Left lung (tissue), 10 donors: Measurements from ENCODE around the gene CLIP4. TPM values are rescaled to one million over a fixed set of nuclear protein-coding genes. Genes with fewer than 3 reads are reported as not detected.
"Not testable (repeated sequence)": the region's sequence is repeated elsewhere in the genome, so short reads cannot be mapped to it uniquely, and the experiment has no call there.

ENCODE experiments used
- ATAC-seq: fragments of 200-7000 bp; cut with Tn5 transposase; one replicate; pipeline ENCODE4 v1.9.1; 2020; ENCODE audit warnings: moderate library complexity
- DNase-seq, 4 donors: peaks; one replicate each; pipeline ENCODE4 v3.0.0-alpha.2; 2013 to 2020
- H3K27ac ChIP-seq, 2 donors: fragments of 200-600 bp; sonication (generic) in 1 of 2; one replicate each; pipeline versions ENCODE4 v1.5.0 to v1.8.0; 2020 to 2021
- H3K27me3 ChIP-seq, 2 donors: fragments of 200-600 bp; sonication (generic) in 1 of 2; one replicate each; pipeline versions ENCODE4 v1.5.0 to v1.8.0; 2020 to 2021
- H3K36me3 ChIP-seq, 2 donors: fragments of 200-600 bp; sonication (generic) in 1 of 2; one replicate each; pipeline versions ENCODE4 v1.5.0 to v1.8.0; 2020 to 2021
- H3K4me1 ChIP-seq, 2 donors: fragments of 200-600 bp; one replicate each; pipeline ENCODE4 v1.8.0; 2021
- H3K4me3 ChIP-seq, 2 donors: fragments of 200-600 bp; sonication (generic) in 1 of 2; one replicate each; pipeline versions ENCODE4 v1.5.0 to v1.8.0; 2020 to 2021; ENCODE audit warnings: mild to moderate bottlenecking in 1 of 2
- H3K9me3 ChIP-seq, 2 donors: fragments of 200-600 bp; sonication (generic) in 1 of 2; one replicate each; pipeline versions ENCODE4 v1.5.0 to v1.8.0; 2020 to 2021
- intact Hi-C, 2 donors: fragments of 100-400 bp; cut with DNase I; formaldehyde crosslinking; loops; one replicate each; pipeline versions ENCODE4 v1.11.2 to v1.14.2; 2022
- polyA plus RNA-seq, 6 donors: library from polyadenylated mRNA; unstranded; fragments of 120-200 nt; gene quantifications; one replicate each; pipeline ENCODE4 v1.2.1, GENCODE V29; 2013; ENCODE audit not compliant: insufficient read length in 6 of 6
- total RNA-seq, 2 donors: library from RNA; stranded (reverse); fragmentation: NEBNext Ultra II Directional; extraction: Animal tissue kit (Norgen Biotek cat#: 25700); gene quantifications; one replicate each; pipeline ENCODE4 v1.2.1, GENCODE V29; 2021
- TF ChIP-seq, protein P1 (sequence below), 2 donors: fragments of 200-600 bp; sonication (generic) in 1 of 2; IDR thresholded peaks; one replicate each; pipeline versions ENCODE4 v1.5.0 to v1.8.0; 2021; ENCODE audit warnings: antibody characterized with exemption in 2 of 2
- donor health status: DM: no; HTN: yes; CAD: no.
- donor health status: DM: no; HTN: no; CAD: no.

CLIP4 gene
- total and polyA plus RNA-seq, 8 donors: 9.5 to 49.2 (median 12.5) TPM

DNA sequence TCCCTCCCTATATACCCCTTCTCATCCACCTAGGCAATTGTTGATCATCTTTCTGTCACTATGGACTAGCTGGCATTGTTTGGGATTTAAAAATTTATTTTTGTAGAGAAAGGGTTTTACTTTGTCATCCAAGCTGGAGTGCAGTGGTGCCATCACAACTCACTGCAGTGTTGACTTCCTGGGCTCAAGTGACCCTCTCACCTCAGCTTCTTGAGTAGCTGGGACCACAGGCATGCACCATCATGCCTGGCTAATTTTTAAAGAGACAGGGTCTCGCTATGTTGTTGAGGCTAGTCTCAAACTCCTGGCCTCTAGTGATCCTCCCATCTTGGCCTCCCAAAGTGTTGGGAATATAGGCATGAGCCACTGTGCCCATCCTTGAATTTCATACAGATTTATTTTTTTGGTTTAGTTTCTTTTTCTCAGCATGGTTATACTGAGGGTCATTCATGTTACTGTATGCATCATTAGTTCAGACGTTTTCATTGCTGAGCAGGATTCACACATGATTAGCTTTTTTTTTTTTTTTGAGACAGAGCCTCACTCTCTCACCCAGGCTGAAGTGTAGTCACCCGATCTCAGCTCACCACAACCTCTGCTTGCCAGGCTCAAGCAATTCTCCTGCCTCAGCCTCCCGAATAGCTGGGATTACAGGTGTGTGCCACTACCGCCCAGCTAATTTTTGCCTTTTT, 32.3 kb upstream of the CLIP4 start:
- H3K36me3 ChIP-seq: no peaks in the 10 kb centered on the region
- DNase-seq (no peak), ATAC-seq (no peak)
- H3K4me3 ChIP-seq: no peak overlapping the region
- TF ChIP-seq, protein P1, sequence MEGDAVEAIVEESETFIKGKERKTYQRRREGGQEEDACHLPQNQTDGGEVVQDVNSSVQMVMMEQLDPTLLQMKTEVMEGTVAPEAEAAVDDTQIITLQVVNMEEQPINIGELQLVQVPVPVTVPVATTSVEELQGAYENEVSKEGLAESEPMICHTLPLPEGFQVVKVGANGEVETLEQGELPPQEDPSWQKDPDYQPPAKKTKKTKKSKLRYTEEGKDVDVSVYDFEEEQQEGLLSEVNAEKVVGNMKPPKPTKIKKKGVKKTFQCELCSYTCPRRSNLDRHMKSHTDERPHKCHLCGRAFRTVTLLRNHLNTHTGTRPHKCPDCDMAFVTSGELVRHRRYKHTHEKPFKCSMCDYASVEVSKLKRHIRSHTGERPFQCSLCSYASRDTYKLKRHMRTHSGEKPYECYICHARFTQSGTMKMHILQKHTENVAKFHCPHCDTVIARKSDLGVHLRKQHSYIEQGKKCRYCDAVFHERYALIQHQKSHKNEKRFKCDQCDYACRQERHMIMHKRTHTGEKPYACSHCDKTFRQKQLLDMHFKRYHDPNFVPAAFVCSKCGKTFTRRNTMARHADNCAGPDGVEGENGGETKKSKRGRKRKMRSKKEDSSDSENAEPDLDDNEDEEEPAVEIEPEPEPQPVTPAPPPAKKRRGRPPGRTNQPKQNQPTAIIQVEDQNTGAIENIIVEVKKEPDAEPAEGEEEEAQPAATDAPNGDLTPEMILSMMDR (IDR thresholded peaks at IDR 0.05): no peak
- intact Hi-C loops: no loop called here
- H3K27me3 ChIP-seq: no peaks in the 10 kb centered on the region
- peaks cover 0 to 18% of the 10 kb centered on the region in 2 donors for H3K4me1 ChIP-seq
- H3K9me3 ChIP-seq: peaks cover 0 to 20% of the 10 kb centered on the region in 2 donors
- no peak overlapping the region for H3K27ac ChIP-seq

- peaks cover 0 to 11% of the 10 kb centered on the region in 2 donors for H3K9me3 ChIP-seq
- TF ChIP-seq, protein P1 (IDR thresholded peaks at IDR 0.05): no peak
- ATAC-seq (no peak), DNase-seq (no peak)
- H3K4me1 ChIP-seq: peaks cover 0 to 18% of the 10 kb centered on the region in 2 donors
- no peaks in the 10 kb centered on the region for H3K36me3 ChIP-seq
- H3K4me3 ChIP-seq: no peak overlapping the region
- H3K27ac ChIP-seq: no peak overlapping the region
- intact Hi-C loops: no loop called here
- H3K27me3 ChIP-seq: no peaks in the 10 kb centered on the region
These were observed 30.7 kb upstream of the CLIP4 start for GRCh38 chr2:29084554-29084953.

DNA sequence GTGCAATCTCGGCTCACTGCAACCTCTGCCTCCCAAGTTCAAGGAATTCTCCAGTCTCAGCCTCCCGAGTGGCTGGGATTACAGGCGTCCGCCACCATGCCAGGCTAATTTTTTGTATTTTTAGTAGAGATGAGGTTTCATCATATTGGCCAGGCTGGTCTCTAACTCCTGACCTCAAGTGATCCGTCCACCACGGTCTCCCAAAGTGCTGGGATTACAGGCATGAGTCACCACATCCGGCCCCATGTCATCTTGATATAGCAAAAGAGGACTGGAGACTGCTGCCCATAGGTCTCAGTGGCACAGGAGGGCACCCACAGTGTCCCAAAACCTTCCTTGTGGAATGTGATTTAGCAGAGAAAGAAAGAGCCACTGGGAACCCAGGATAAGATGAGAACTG, 24.9 kb upstream of the CLIP4 start:
- ATAC-seq, H3K27ac ChIP-seq, H3K27me3 ChIP-seq, H3K4me3 ChIP-seq, H3K9me3 ChIP-seq, intact Hi-C loops, H3K4me1 ChIP-seq, DNase-seq, H3K36me3 ChIP-seq: not testable (repeated sequence)

DNA sequence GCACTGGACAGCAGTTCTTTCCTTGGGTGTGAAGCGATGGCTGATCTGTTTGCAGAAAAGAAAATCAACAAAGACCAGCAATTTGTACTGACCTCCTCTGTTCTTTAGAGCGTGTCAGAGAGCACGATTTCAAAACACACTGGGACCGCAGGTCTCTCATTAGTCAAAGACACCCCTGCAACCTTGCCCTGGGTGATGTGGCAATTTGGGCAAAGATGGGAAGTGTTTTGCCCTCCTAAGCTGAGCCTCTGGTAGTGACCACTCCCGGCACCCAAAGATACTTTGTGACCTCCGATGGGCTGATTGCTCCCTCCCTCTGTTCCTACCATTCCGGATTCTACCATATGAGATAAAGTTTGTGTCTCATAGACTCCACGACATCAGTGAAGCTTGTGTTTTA, 18.2 kb upstream of the CLIP4 start:
- intact Hi-C loops: no loop called here
- TF ChIP-seq, protein P1 (IDR thresholded peaks at IDR 0.05): no peak
- H3K36me3 ChIP-seq: no peaks in the 10 kb centered on the region
- no peaks in the 10 kb centered on the region for H3K9me3 ChIP-seq
- no peak for DNase-seq
- ATAC-seq: no peak
- H3K4me3 ChIP-seq: no peak overlapping the region
- no peaks in the 10 kb centered on the region for H3K27me3 ChIP-seq
- H3K27ac ChIP-seq: no peak overlapping the region
- H3K4me1 ChIP-seq: no peaks in the 10 kb centered on the region

GRCh38 chr2:29097569-29097968, 17.6 kb upstream of the CLIP4 start:
- Histone ChIP-seq H3K36me3 (no peaks in the 10 kb centered on the region), H3K27me3 (no peaks in the 10 kb centered on the region), H3K27ac (no peak overlapping the region), H3K9me3 (no peaks in the 10 kb centered on the region), H3K4me3 (no peak overlapping the region), H3K4me1 (no peaks in the 10 kb centered on the region)
- ATAC-seq: no peak
- intact Hi-C loops: no loop called here
- DNase-seq: no peak
- TF ChIP-seq, protein P1 (IDR thresholded peaks at IDR 0.05): no peak

GRCh38 chr2:29100564-29100963, 14.7 kb upstream of the CLIP4 start:
- H3K27ac ChIP-seq: no peak overlapping the region
- TF ChIP-seq, protein P1 (IDR thresholded peaks at IDR 0.05): no peak
- intact Hi-C loops: no loop called here
- no peaks in the 10 kb centered on the region for H3K27me3 ChIP-seq
- H3K4me3 ChIP-seq: no peak overlapping the region
- DNase-seq (no peak), ATAC-seq (no peak)
- H3K36me3 ChIP-seq: no peaks in the 10 kb centered on the region
- no peaks in the 10 kb centered on the region for H3K9me3 ChIP-seq
- no peaks in the 10 kb centered on the region for H3K4me1 ChIP-seq
